ENCODE data around the gene AKT1. TPM values are rescaled to one million over a fixed set of nuclear protein-coding genes. Genes with fewer than 3 reads are reported as not detected.
A peak's percentile ranks its signal among the peaks of the same experiment; 100 is the strongest.

The AKT1 gene
- total and polyA plus RNA-seq, 2 of the 13 experiments (the other 11 are each of a cell fraction or from before 2014, with no cell fraction given) = 96.2 to 116 TPM

DNA sequence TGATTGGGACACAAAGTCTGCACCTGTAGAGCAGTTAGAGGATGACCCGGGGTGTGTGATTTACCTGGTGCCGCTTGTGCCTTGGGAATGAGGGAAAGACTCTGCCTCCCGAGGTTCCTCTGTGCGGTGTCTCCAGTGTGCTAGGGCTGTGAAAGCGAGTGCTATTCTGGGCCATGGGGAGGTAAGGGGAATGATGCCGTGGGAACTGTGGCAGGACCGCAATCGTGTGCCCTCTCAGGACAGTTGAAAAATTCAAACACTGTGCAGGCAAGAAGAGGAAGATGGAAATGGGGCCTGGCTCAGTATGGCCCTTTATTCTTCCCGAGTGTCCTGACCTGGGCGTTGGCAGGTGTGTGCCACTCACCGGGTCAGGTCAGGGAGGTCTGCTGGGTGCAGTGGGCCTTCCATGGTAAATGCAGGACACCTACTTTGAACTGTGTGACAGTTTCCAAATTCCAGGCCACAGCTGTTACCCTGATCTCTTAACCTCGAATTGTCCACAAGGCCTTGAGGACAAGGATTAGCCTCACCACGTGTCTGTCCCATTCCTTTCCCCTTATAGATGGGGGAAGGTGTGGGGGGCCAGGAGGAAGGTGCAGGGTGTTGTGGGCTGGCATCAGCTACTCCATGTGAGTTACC, 41.2 kb downstream of the AKT1 start (continued):
- no peak for TF ChIP-seq ELF4 (CRISPR knock-in tag; IDR thresholded peaks at IDR 0.05; ENCODE audit: borderline replicate concordance)
- TF ChIP-seq TP53 (CRISPR knock-in tag; conservative IDR thresholded peaks at IDR 0.05) = no peak
- peak; percentile 15; the same call in 1 of the 2 replicates for TF ChIP-seq SIN3A (IDR thresholded peaks at IDR 0.05; ENCODE audit: borderline replicate concordance, low read depth, low read length)
- 0 out of 2 replicates have a peak, but pooled peaks have one; percentile 16 for TF ChIP-seq ZNF772 (CRISPR knock-in tag; IDR thresholded peaks at IDR 0.05)
- 0 out of 2 replicates have a peak, but pooled peaks have one; percentile 35 for TF ChIP-seq RARA (CRISPR knock-in tag; IDR thresholded peaks at IDR 0.05)
- peak; percentile 82; the same call in 1 of the 2 replicates for TF ChIP-seq TGIF2 (CRISPR knock-in tag; IDR thresholded peaks at IDR 0.05)
- TF ChIP-seq, protein P1, sequence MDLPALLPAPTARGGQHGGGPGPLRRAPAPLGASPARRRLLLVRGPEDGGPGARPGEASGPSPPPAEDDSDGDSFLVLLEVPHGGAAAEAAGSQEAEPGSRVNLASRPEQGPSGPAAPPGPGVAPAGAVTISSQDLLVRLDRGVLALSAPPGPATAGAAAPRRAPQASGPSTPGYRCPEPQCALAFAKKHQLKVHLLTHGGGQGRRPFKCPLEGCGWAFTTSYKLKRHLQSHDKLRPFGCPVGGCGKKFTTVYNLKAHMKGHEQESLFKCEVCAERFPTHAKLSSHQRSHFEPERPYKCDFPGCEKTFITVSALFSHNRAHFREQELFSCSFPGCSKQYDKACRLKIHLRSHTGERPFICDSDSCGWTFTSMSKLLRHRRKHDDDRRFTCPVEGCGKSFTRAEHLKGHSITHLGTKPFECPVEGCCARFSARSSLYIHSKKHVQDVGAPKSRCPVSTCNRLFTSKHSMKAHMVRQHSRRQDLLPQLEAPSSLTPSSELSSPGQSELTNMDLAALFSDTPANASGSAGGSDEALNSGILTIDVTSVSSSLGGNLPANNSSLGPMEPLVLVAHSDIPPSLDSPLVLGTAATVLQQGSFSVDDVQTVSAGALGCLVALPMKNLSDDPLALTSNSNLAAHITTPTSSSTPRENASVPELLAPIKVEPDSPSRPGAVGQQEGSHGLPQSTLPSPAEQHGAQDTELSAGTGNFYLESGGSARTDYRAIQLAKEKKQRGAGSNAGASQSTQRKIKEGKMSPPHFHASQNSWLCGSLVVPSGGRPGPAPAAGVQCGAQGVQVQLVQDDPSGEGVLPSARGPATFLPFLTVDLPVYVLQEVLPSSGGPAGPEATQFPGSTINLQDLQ (CRISPR knock-in tag; IDR thresholded peaks at IDR 0.05) = peak; percentile 44; the same call in 1 of the 2 replicates
- TF ChIP-seq WIZ (CRISPR knock-in tag; IDR thresholded peaks at IDR 0.05) = no peak
- TF ChIP-seq, protein P2, sequence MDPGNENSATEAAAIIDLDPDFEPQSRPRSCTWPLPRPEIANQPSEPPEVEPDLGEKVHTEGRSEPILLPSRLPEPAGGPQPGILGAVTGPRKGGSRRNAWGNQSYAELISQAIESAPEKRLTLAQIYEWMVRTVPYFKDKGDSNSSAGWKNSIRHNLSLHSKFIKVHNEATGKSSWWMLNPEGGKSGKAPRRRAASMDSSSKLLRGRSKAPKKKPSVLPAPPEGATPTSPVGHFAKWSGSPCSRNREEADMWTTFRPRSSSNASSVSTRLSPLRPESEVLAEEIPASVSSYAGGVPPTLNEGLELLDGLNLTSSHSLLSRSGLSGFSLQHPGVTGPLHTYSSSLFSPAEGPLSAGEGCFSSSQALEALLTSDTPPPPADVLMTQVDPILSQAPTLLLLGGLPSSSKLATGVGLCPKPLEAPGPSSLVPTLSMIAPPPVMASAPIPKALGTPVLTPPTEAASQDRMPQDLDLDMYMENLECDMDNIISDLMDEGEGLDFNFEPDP (CRISPR knock-in tag; conservative IDR thresholded peaks at IDR 0.05) = 0 out of 2 replicates have a peak, but pooled peaks have one; percentile 13
- TF ChIP-seq TCF7L2 (IDR thresholded peaks at IDR 0.05; ENCODE audit: low read depth, low read length) = no peak
- 0 out of 2 replicates have a peak, but pooled peaks have one; percentile 28 for TF ChIP-seq ZFP36L1 (CRISPR knock-in tag; IDR thresholded peaks at IDR 0.05)
- no peak for TF ChIP-seq NPAS2 (CRISPR knock-in tag; IDR thresholded peaks at IDR 0.05; ENCODE audit: borderline replicate concordance)
- no peak for TF ChIP-seq MAFK (conservative IDR thresholded peaks at IDR 0.05 in 1 of 2, IDR thresholded peaks at IDR 0.05 in 1 of 2; ENCODE audit: low read length in 2 of 2)
- peak; percentile 48; the same call in 1 of the 2 replicates for TF ChIP-seq ZSCAN21 (CRISPR knock-in tag; IDR thresholded peaks at IDR 0.05; ENCODE audit: borderline replicate concordance)
- no peak; the same call in 1 of the 2 replicates for TF ChIP-seq SAFB2 (CRISPR knock-in tag; IDR thresholded peaks at IDR 0.05; ENCODE audit: borderline replicate concordance, low read depth)
- TF ChIP-seq, protein P3, sequence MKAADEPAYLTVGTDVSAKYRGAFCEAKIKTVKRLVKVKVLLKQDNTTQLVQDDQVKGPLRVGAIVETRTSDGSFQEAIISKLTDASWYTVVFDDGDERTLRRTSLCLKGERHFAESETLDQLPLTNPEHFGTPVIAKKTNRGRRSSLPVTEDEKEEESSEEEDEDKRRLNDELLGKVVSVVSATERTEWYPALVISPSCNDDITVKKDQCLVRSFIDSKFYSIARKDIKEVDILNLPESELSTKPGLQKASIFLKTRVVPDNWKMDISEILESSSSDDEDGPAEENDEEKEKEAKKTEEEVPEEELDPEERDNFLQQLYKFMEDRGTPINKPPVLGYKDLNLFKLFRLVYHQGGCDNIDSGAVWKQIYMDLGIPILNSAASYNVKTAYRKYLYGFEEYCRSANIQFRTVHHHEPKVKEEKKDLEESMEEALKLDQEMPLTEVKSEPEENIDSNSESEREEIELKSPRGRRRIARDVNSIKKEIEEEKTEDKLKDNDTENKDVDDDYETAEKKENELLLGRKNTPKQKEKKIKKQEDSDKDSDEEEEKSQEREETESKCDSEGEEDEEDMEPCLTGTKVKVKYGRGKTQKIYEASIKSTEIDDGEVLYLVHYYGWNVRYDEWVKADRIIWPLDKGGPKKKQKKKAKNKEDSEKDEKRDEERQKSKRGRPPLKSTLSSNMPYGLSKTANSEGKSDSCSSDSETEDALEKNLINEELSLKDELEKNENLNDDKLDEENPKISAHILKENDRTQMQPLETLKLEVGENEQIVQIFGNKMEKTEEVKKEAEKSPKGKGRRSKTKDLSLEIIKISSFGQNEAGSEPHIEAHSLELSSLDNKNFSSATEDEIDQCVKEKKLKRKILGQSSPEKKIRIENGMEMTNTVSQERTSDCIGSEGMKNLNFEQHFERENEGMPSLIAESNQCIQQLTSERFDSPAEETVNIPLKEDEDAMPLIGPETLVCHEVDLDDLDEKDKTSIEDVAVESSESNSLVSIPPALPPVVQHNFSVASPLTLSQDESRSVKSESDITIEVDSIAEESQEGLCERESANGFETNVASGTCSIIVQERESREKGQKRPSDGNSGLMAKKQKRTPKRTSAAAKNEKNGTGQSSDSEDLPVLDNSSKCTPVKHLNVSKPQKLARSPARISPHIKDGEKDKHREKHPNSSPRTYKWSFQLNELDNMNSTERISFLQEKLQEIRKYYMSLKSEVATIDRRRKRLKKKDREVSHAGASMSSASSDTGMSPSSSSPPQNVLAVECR (CRISPR knock-in tag; IDR thresholded peaks at IDR 0.05; ENCODE audit: borderline replicate concordance) = peak; percentile 24; the same call in 1 of the 2 replicates
- TF ChIP-seq NCOR1 (IDR thresholded peaks at IDR 0.05; ENCODE audit: borderline replicate concordance, low read length) = no peak
- TF ChIP-seq SAP130 (CRISPR knock-in tag; IDR thresholded peaks at IDR 0.05; ENCODE audit: low read depth) = peak; percentile 70
- no peak for TF ChIP-seq ZNF552 (CRISPR knock-in tag; IDR thresholded peaks at IDR 0.05; ENCODE audit: borderline replicate concordance)
